GM08714 (cell line): Measurements from ENCODE around the gene CP.

ENCODE experiments used
- H3K4me3 ChIP-seq: fragments of 200-500 bp; sonication (Bioruptor generic); 2 replicates; pipeline ENCODE4 v1.5.1; 2014; ENCODE audit warnings: mild to moderate bottlenecking, low read length, inconsistent platforms
- ZNF274 ChIP-seq: IDR thresholded peaks from 2 replicates; pipeline ENCODE4 v1.6.1; 2012; ENCODE audit warnings: mild to moderate bottlenecking, low read depth, low read length

The CP gene

GRCh38 chr3:149174901-149175300 lies 46.7 kb downstream of the CP start:
- no peak for TF ChIP-seq ZNF274

GRCh38 chr3:149170672-149171071 lies 51.0 kb downstream of the CP start:
- no peak for TF ChIP-seq ZNF274
- no peak overlapping the region for H3K4me3 ChIP-seq

More at GRCh38 chr3:149174901-149175300, 46.7 kb downstream of the CP start:
- no peak overlapping the region for H3K4me3 ChIP-seq

GRCh38 chr3:149167898-149168297 lies 53.7 kb downstream of the CP start:
- no peak overlapping the region for H3K4me3 ChIP-seq
- no peak for TF ChIP-seq ZNF274

GRCh38 chr3:149163066-149163465 lies 58.6 kb downstream of the CP start:
- H3K4me3 ChIP-seq: no peak overlapping the region
- no peak for TF ChIP-seq ZNF274

- TF ChIP-seq ZNF274: no peak
- H3K4me3 ChIP-seq: no peak overlapping the region
These were observed 59.6 kb downstream of the CP start for GRCh38 chr3:149162007-149162406.

GRCh38 chr3:149160754-149161300 lies 60.8 kb downstream of the CP start:
- H3K4me3 ChIP-seq: no peak overlapping the region
- no peak for TF ChIP-seq ZNF274

- no peak overlapping the region for H3K4me3 ChIP-seq
- no peak for TF ChIP-seq ZNF274
These were observed 68.2 kb downstream of the CP start for GRCh38 chr3:149153402-149153801.

- no peak for TF ChIP-seq ZNF274
- no peak overlapping the region; the same call in 1 of the 2 replicates for H3K4me3 ChIP-seq
These were observed 69.2 kb downstream of the CP start for GRCh38 chr3:149152420-149152819.

GRCh38 chr3:149151843-149152242 lies 69.8 kb downstream of the CP start:
- no peak overlapping the region for H3K4me3 ChIP-seq
- TF ChIP-seq ZNF274: no peak

GRCh38 chr3:149150436-149150835 lies 71.2 kb downstream of the CP start:
- no peak for TF ChIP-seq ZNF274
- H3K4me3 ChIP-seq: no peak overlapping the region

- no peak for TF ChIP-seq ZNF274
- H3K4me3 ChIP-seq: no peak overlapping the region
These were observed 75.7 kb downstream of the CP start for GRCh38 chr3:149145974-149146373.

- H3K4me3 ChIP-seq: no peak overlapping the region
- no peak for TF ChIP-seq ZNF274
These were observed 76.3 kb downstream of the CP start for GRCh38 chr3:149145356-149145755.

GRCh38 chr3:149142682-149143081 lies 78.9 kb downstream of the CP start:
- H3K4me3 ChIP-seq: no peak overlapping the region
- no peak for TF ChIP-seq ZNF274

GRCh38 chr3:149134575-149134974 lies 87.1 kb downstream of the CP start:
- no peak overlapping the region for H3K4me3 ChIP-seq
- TF ChIP-seq ZNF274: no peak

GRCh38 chr3:149131589-149131988 lies 90.0 kb downstream of the CP start:
- TF ChIP-seq ZNF274: no peak
- H3K4me3 ChIP-seq: no peak overlapping the region
